Measurements from ENCODE around the gene MRGPRD. TPM values are rescaled to one million over a fixed set of nuclear protein-coding genes. Genes with fewer than 3 reads are reported as not detected.

MRGPRD gene
- total and polyA plus RNA-seq, 2 of the 13 experiments (the other 11 are each of a cell fraction or from before 2014, with no cell fraction given) = not detected

DNA sequence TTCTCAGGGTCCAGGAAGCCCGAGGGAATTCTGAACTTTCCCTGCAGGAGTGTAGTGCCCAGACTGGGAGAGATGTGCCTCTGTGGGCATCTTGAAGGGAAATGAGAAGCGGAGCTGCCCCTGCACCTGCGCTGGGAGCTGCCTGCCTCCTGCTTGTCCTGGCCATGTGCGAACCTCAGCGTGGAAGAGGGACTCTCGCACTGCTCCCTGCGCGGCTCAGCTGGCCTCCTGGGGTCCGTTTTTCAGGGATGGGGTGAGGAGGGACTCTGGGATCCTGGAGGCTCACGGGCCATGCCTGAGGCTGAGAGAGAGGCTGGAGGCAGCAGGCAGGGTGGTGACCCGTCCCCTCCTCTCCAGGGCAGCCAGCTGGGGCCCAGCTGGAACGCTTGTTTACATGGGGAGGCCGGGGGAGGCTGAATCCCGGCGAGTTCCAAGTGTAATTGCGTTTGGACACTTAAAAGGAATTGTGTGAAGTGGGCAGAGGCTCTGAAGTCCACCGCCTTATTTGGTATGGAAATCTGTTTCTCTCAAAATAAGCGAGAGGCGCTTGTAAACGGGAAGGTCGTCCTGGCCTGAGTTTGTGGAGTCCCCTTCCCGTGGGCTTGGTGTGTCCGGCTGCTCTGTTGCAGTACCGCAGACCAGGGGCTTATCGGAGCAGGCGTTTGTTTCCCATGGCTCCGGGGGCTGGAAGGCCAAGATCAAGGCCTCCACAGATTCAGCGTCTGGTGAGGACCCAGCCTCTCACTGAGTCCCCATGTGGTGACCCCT is 33.5 kb upstream of the MRGPRD start (continued):
- TF ChIP-seq SMAD1 (CRISPR knock-in tag; IDR thresholded peaks at IDR 0.05; ENCODE audit: borderline replicate concordance, low read depth) (no peak), ZNF431 (CRISPR knock-in tag; IDR thresholded peaks at IDR 0.05; ENCODE audit: borderline replicate concordance, low read depth) (no peak), DZIP1 (CRISPR knock-in tag; IDR thresholded peaks at IDR 0.05) (no peak), ZNF3 (CRISPR knock-in tag; IDR thresholded peaks at IDR 0.05) (no peak), NR2F6 (IDR thresholded peaks at IDR 0.05) (peak; percentile 50; the same call in 1 of the 2 replicates), NR2F6 (CRISPR knock-in tag; IDR thresholded peaks at IDR 0.05) (no peak; the same call in 1 of the 2 replicates), ZNF614 (CRISPR knock-in tag; IDR thresholded peaks at IDR 0.05; ENCODE audit: borderline replicate concordance) (no peak), ZNF317 (CRISPR knock-in tag; IDR thresholded peaks at IDR 0.05) (no peak), MIER3 (CRISPR knock-in tag; IDR thresholded peaks at IDR 0.05; ENCODE audit: borderline replicate concordance) (no peak), ZBTB26 (CRISPR knock-in tag; IDR thresholded peaks at IDR 0.05; ENCODE audit: borderline replicate concordance) (no peak), SALL1 (CRISPR knock-in tag; IDR thresholded peaks at IDR 0.05) (peak; percentile 18; the same call in 1 of the 2 replicates), ADNP (CRISPR knock-in tag; IDR thresholded peaks at IDR 0.05) (no peak), ZSCAN12 (CRISPR knock-in tag; IDR thresholded peaks at IDR 0.05) (no peak), ETV6 (CRISPR knock-in tag; conservative IDR thresholded peaks at IDR 0.05) (no peak), ZEB1 (IDR thresholded peaks at IDR 0.05; ENCODE audit: insufficient replicate concordance, low read depth) (no peak), SATB2 (CRISPR knock-in tag; IDR thresholded peaks at IDR 0.05) (no peak), ZNF879 (CRISPR knock-in tag; IDR thresholded peaks at IDR 0.05) (no peak), SP5 (CRISPR knock-in tag; IDR thresholded peaks at IDR 0.05; ENCODE audit: borderline replicate concordance, low read depth) (no peak), CENPBD1 (CRISPR knock-in tag; IDR thresholded peaks at IDR 0.05; ENCODE audit: borderline replicate concordance, low read depth) (no peak)
- TF ChIP-seq, protein P1, sequence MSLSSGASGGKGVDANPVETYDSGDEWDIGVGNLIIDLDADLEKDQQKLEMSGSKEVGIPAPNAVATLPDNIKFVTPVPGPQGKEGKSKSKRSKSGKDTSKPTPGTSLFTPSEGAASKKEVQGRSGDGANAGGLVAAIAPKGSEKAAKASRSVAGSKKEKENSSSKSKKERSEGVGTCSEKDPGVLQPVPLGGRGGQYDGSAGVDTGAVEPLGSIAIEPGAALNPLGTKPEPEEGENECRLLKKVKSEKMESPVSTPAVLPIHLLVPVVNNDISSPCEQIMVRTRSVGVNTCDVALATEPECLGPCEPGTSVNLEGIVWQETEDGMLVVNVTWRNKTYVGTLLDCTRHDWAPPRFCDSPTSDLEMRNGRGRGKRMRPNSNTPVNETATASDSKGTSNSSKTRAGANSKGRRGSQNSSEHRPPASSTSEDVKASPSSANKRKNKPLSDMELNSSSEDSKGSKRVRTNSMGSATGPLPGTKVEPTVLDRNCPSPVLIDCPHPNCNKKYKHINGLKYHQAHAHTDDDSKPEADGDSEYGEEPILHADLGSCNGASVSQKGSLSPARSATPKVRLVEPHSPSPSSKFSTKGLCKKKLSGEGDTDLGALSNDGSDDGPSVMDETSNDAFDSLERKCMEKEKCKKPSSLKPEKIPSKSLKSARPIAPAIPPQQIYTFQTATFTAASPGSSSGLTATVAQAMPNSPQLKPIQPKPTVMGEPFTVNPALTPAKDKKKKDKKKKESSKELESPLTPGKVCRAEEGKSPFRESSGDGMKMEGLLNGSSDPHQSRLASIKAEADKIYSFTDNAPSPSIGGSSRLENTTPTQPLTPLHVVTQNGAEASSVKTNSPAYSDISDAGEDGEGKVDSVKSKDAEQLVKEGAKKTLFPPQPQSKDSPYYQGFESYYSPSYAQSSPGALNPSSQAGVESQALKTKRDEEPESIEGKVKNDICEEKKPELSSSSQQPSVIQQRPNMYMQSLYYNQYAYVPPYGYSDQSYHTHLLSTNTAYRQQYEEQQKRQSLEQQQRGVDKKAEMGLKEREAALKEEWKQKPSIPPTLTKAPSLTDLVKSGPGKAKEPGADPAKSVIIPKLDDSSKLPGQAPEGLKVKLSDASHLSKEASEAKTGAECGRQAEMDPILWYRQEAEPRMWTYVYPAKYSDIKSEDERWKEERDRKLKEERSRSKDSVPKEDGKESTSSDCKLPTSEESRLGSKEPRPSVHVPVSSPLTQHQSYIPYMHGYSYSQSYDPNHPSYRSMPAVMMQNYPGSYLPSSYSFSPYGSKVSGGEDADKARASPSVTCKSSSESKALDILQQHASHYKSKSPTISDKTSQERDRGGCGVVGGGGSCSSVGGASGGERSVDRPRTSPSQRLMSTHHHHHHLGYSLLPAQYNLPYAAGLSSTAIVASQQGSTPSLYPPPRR (CRISPR knock-in tag; IDR thresholded peaks at IDR 0.05; ENCODE audit: borderline replicate concordance) = peak; percentile 19; the same call in 1 of the 2 replicates

All from HepG2 (cell line).